Activated CD8-positive, alpha-beta memory T cell treated with anti-CD3 and anti-CD28 coated beads, Interleukin-2, amount 50 U/mL, for 48 hours (primary cell): ENCODE measurements around the gene PDE8A.
"Not testable (repeated sequence)": the region's sequence is repeated elsewhere in the genome, so short reads cannot be mapped to it uniquely, and the experiment has no call there.

Experiments used
- DNase-seq: peaks from one replicate; pipeline ENCODE4 v3.0.0-alpha.2; 2020

PDE8A gene

GRCh38 chr15:84962955-84963354 lies 18.7 kb upstream of the PDE8A start:
- DNase-seq, result no peak

- no peak for DNase-seq
Observed at GRCh38 chr15:84967380-84967779, 14.3 kb upstream of the PDE8A start.

GRCh38 chr15:84968301-84968700 lies 13.4 kb upstream of the PDE8A start:
- DNase-seq, result no peak

- DNase-seq, result no peak
Observed at GRCh38 chr15:84969257-84969656, 12.4 kb upstream of the PDE8A start.

- no peak for DNase-seq
Observed at GRCh38 chr15:84970843-84971242, 10.8 kb upstream of the PDE8A start.

GRCh38 chr15:84973492-84974460 lies 7.9 kb upstream of the PDE8A start:
- peak; percentile 10 for DNase-seq

- DNase-seq, result peak; percentile 45
Observed at GRCh38 chr15:84975871-84976351, 5.7 kb upstream of the PDE8A start.

GRCh38 chr15:84976746-84977345 lies 4.8 kb upstream of the PDE8A start:
- peak; percentile 18 for DNase-seq

- peak; percentile 53 for DNase-seq
Observed at GRCh38 chr15:84979651-84980050, 2.0 kb upstream of the PDE8A start.

GRCh38 chr15:84980196-84981053 lies 1.2 kb upstream of the PDE8A start:
- DNase-seq, result peak; percentile 86

- peak; percentile 98 for DNase-seq
Observed at GRCh38 chr15:84981054-84981710, 474 bp upstream of the PDE8A start.

GRCh38 chr15:84982301-84982920 lies 755 bp downstream of the PDE8A start:
- DNase-seq, result peak; percentile 78

GRCh38 chr15:84983294-84983693 lies 1.6 kb downstream of the PDE8A start:
- DNase-seq, result no peak

GRCh38 chr15:84983711-84984110 lies 2.1 kb downstream of the PDE8A start:
- no peak for DNase-seq

- DNase-seq, result no peak
Observed at GRCh38 chr15:84985158-84985557, 3.5 kb downstream of the PDE8A start.

- DNase-seq, result not testable (repeated sequence)
Observed at GRCh38 chr15:84987351-84987750, 5.7 kb downstream of the PDE8A start.

- no peak for DNase-seq
Observed at GRCh38 chr15:84987949-84988624, 6.4 kb downstream of the PDE8A start.

GRCh38 chr15:84988909-84989644 lies 7.4 kb downstream of the PDE8A start:
- no peak for DNase-seq

- DNase-seq, result no peak
Observed at GRCh38 chr15:84990507-84990906, 8.9 kb downstream of the PDE8A start.

- DNase-seq, result no peak
Observed at GRCh38 chr15:84991014-84991712, 9.5 kb downstream of the PDE8A start.
